Measurements from ENCODE around the gene ROBO4.

The ROBO4 gene

DNA sequence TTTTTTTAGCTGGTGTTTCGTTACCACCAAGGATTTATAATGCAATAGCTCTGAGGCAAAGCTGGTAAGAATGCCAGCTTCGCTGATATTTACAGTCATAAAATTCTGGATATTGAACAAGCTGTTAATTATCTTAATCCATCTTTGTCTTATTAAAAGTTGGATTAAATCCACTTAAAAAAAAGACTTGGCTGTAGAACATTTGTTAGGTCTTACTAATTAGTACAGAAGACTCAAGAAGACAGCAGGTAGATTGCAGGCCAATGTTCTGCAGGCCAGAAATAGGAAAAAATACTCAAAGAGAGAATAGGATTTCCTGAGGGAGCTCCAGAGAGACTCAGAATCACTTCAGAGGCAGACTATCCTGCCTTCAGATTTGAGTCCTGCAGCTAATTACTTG lies 7.5 kb downstream of the ROBO4 start:
- no peak for DNase-seq (ENCODE audit: low read depth in 2 of 2)

GRCh38 chr11:124889191-124890091 lies 8.2 kb downstream of the ROBO4 start:
- no peak for DNase-seq (ENCODE audit: low read depth in 2 of 2)

DNA sequence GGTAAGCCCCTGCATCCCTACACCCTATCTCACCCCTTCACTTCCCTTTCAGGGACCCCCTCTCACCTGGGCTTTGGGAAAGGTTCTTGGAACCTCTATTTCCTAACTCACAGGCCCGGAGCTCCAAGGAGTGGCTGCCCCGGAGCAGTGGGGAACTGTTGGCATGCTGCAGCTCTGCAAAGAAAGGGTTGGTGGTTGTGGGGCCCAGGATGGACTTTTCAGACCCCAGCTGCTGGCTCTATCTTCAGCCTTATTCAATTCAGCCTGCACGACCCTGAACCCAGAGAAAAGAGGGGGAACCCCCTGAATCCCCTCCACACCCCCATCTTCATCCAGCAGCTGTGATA lies 10.0 kb downstream of the ROBO4 start:
- no peak for DNase-seq (ENCODE audit: low read depth in 2 of 2)

- no peak for DNase-seq (ENCODE audit: low read depth in 2 of 2)
These were observed 10.5 kb downstream of the ROBO4 start for GRCh38 chr11:124886978-124887666.

GRCh38 chr11:124886476-124886875 lies 11.2 kb downstream of the ROBO4 start:
- DNase-seq (ENCODE audit: low read depth in 2 of 2): no peak

DNA sequence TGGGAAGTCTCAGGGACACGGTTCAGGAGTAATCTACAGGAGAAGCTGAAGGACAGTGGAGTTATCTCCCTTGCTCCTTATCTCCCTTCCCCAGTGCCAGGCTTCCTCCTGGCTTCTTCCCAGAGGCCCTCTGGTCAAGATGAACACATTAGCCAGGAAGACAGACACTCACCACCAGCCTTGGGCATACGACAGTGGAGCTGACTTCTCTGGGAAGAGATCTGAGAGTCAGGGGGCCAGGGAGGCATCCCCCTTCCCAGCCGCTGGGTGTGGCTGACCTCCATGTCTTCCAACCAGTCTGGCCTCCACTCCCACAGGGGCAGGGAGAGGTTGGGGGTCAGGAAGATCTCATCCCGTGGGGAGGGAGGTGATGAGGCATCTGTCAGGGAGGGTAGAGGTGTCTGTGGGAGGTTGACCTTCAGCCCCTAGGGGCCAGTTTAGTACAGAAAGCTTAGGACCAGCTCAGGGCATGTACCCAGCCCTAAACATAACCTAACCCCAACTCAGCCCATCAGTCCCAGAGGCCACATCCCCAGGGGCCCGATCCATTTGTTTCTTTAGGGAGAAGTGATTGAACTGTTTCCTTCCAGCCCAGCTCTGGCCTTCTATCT lies 12.7 kb downstream of the ROBO4 start:
- no peak for DNase-seq (ENCODE audit: low read depth in 2 of 2)

GRCh38 chr11:124884340-124884739 lies 13.3 kb downstream of the ROBO4 start:
- DNase-seq (ENCODE audit: low read depth in 2 of 2): no peak

GRCh38 chr11:124882339-124883071 lies 15.2 kb downstream of the ROBO4 start:
- no peak for DNase-seq (ENCODE audit: low read depth in 2 of 2)

- no peak for DNase-seq (ENCODE audit: low read depth in 2 of 2)
These were observed 16.7 kb downstream of the ROBO4 start for GRCh38 chr11:124880958-124881357.

DNA sequence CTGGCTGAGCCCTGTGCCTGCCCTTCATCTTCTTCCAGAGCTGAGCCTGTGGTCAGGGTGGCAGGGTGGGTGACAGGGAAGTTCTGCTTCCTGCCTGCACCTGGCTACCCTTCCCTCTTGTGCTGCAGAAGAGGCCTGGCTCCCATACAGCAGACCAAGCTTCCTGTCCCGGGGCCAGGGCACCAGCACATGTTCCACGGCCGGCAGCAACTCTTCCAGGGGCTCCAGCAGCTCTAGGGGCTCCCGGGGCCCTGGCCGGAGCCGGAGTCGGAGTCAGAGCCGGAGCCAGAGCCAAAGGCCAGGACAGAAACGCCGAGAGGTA lies 17.4 kb downstream of the ROBO4 start:
- DNase-seq (ENCODE audit: low read depth in 2 of 2): no peak

GRCh38 chr11:124879493-124880289 lies 18.0 kb downstream of the ROBO4 start:
- no peak for DNase-seq (ENCODE audit: low read depth in 2 of 2)

DNA sequence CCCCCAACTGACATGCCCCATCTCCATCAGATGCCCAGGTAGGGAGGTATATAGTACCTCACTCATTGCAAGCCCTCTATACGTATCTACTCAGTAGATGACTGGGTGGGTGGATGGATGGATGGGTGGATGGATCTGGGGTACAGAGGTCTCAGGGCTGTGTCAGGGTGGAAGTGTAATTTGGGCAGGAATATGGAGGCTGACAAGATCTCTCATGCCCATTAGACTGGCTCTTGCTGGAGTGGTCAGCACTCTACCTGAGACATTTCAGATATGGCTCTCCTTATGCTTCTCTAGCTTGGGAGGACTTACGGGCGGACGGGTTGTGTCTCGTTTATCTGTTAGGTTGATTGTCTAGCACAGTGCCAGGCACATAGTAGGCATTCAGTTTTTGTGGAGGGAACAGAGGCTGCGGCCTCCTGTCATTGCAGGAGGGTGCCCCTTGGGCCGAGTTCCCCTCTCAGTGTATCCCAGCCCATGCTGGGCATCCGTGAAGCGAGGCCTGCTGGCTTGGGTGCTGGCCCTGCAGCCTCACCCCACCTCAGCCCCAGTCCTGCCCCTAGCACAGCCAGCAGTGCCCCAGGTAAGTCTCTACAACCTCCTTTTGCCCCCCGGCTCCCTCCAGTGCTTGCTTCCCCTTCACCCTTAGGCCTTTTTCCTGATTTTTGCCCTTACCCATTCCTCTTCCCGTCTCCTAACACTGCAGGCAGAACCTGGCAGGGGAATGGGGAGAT lies 18.7 kb downstream of the ROBO4 start:
- no peak for DNase-seq (ENCODE audit: low read depth in 2 of 2)

- no peak for DNase-seq (ENCODE audit: low read depth in 2 of 2)
These were observed 19.5 kb downstream of the ROBO4 start for GRCh38 chr11:124877910-124878758.

DNA sequence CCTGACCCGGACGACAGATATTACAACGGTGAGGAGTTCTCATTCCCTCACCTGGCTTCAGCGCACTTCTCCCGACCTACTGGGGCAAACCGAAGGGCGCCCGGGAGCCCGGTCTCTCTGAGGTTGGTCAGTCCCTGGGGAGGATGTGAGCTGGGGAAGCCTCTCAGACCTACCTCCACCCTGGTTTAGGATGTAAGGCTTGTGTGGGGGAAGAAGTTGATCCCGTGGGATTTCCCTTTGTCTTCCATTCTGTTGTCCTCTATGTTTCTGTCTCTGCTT lies 20.1 kb downstream of the ROBO4 start:
- DNase-seq (ENCODE audit: low read depth in 2 of 2): no peak

GRCh38 chr11:124876818-124877630 lies 20.6 kb downstream of the ROBO4 start:
- no peak for DNase-seq (ENCODE audit: low read depth in 2 of 2)

- peak; percentile 65 to 67 for DNase-seq (ENCODE audit: low read depth in 2 of 2)
These were observed 21.5 kb downstream of the ROBO4 start for GRCh38 chr11:124875943-124876817.

- DNase-seq (ENCODE audit: low read depth in 2 of 2): no peak
These were observed 22.3 kb downstream of the ROBO4 start for GRCh38 chr11:124875401-124875800.

GRCh38 chr11:124874571-124875255 lies 23.0 kb downstream of the ROBO4 start:
- no peak for DNase-seq (ENCODE audit: low read depth in 2 of 2)
